Activated CD8-positive, alpha-beta memory T cell treated with anti-CD3 and anti-CD28 coated beads, Interleukin-2, amount 50 U/mL, for 1 hour (primary cell): ENCODE results near the gene WNK1.
A peak's percentile ranks its signal among the peaks of the same experiment; 100 is the strongest.
"Not testable (repeated sequence)": the region's sequence is repeated elsewhere in the genome, so short reads cannot be mapped to it uniquely, and the experiment has no call there.

Experiments
- DNase-seq: peaks from one replicate; pipeline ENCODE4 v3.0.0-alpha.2; 2020; ENCODE audit errors: extremely low read depth

The WNK1 gene

DNA sequence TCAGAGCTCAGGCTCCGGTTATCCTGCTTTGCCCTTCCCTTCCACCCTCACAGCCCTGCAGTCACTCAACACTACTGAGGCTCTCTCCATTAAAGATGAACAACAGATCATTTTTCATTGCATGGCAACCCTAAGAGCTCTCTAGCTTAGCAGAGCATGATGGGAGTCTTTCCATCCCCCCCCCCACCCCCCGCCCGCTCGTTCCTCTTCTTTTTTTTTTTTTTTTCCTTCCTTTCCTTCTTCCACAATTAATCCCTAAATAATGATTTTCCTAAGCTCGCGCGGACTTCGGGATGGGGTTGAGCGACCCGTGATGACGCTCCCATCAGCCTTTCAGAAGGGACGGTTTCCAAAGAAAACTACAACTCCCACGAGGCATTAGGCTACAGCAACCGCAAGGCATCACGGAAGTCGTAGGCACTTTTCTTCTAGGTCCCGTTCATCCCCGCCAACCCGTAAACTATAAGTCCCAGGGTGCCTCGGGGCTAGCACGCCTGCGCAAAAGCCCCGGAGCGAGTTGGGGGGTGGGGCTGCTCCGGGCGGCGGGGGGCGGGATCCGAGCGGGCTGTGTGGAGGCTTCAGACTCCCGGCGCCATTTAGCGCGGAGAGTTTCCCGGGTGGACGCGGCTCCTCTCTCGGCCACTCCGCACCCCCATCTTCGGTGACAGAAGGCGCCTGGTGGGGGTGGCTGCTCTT lies at the start of gene WNK1:
TSS of gene WNK1 (plus strand) at position 581 of the 696 bp plus-strand sequence. CDS start 987 bp downstream, outside the sequence.
- peak; percentile 95 for DNase-seq

DNA sequence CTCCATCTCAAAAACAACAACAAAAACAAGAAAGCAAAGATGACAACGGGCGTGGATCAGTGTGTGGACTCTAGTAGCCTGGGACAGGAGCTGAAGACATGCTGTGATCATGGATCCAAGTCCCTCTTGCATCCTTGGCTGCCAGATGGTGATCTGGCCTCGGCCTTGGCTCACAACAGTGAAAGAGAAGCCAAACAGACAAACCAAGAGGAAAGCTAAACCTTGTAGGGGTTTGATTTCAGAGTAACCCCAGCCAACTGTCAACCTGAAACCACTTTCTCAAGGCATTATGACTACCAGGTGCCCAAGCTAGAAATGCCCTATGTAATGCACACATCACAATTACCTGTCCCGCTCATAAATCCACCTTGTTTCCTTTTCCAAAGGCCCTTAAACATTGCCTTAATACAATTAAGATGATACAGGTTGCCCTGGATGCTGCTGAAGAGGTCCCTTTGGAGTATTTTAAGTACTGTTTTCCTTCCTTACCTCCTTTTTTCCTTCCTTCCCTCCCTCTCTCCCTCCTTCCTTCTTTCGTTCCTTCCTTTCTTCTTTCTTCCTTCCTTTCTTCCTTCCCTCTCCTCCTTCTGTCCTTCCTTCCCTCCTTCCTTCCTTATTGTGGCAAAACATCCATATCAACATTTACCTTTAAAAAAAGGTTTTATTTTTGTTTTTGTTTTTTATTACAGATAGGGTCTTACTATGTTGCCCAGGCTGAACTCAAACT lies 47.7 kb upstream of the WNK1 start:
- no peak for DNase-seq

DNA sequence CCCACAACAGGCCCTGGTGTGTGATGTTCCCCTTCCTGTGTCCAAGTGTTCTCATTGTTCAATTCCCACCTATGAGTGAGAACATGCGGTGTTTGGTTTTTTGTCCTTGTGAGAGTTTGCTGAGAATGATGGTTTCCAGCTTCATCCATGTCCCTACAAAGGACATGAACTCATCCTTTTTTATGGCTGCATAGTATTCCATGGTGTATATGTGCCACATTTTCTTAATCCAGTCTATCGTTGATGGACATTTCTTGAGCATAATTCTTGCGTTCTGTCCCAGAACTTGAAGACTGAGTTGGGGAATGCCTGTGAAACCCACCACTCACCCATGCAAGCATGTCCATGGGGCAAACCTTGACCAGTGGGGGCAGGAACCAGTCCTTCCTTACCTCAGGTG lies 44.3 kb upstream of the WNK1 start:
- not testable (repeated sequence) for DNase-seq

DNA sequence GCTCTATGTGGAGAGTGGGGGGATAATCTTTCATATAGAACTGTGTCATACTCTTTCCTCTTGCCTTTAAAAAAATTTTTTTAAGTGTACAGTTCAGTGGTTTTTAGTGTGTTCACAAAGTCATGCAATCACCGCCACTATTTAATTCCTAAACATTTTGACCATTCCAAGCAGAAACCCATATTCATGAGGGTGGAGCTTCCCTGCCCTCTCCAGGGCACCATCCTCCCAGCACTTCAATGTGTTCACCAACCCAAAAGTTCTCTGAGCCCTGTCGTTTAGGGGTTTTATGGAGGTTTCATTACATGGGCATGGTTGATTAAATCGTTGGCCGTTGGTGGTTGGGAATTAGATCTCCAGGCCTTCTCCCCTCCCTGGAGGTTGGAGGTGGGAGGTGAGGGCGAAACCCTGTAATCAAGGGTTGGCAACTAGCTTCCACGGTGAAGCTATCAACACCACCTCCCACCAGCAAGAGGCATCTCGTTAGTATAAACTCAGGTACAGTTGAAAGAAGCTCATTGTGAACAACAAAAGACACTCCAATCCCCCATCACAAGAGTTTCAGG lies 42.8 kb upstream of the WNK1 start:
- DNase-seq, result no peak

DNA sequence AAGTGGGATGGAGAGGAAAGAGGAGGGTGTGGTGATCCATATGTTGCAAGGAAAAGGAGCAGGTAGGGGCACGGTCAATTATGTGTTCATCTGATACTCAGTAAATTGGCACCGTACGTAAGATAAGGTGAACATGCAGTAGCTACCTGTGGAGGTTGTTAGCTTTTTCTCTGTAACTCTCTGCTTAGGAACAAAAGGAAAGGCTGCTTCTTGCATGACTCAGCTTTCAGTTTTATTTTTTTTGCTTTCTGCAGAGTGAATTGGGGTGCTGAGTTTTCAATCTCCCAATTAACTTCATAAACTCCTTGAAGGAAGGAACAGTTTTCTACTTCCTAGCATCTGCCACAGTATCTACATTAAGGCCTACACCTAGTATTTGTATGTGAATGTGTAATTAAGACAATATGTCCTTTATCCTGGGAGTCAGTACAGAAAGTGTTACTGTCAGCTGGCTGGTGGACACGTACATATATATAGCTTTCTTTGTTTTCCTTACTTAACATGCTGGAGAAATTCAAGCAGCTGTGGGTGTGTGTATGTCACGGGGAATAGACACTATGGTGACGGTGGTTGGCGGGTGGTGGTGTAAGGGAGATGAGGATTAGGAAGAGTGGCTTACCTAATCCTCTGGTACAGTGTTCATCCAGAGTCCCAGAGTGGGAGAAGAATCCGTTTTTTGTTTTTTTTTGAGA lies 40.1 kb upstream of the WNK1 start:
- DNase-seq, result no peak

DNA sequence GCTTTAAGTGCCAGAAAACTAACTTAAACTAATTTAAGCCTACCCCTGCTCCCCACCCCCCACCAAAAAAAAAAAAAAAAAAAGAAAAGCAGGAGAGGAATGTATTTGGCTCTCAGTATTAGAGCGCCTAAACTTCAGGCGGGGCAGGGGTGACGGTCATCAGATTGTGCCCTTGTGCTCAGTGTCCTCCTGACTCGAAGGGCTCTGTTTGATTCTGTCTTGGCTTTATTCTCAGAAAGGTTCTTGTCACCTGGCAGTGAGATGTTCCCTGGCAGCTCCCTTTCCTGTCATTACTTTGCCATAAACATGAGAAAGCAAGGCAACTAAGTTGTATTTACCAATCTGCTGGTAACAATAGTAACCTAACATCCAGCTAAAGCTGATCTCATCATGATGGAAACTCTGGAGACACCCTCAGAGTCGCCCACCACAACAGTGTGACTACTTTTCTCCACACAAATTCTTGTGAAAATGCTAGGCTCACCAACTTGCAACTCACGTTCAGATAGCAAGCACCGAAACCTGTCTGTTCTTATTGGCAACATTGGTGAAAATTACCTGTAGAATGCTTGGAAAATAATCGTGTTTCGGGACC lies 39.0 kb upstream of the WNK1 start:
- no peak for DNase-seq

DNA sequence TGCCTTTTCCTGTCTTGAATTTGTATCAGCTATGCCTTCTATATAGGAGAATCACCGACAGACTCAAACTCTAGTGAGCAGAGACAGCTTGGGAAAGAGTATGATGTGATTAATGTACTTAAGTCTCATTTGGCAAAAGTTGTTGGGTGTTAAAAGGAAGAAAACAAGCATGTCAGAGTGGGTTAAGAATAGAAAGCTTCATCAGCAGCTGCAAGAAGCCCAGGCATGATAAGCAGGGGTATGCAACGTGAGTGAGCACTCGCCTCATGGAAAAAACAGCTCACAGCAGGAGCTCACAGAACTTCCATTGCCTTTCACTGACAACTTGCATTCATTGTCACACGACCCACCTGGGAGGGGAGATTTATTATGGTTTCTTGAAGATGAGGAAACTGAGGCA lies 35.9 kb upstream of the WNK1 start:
- no peak for DNase-seq

DNA sequence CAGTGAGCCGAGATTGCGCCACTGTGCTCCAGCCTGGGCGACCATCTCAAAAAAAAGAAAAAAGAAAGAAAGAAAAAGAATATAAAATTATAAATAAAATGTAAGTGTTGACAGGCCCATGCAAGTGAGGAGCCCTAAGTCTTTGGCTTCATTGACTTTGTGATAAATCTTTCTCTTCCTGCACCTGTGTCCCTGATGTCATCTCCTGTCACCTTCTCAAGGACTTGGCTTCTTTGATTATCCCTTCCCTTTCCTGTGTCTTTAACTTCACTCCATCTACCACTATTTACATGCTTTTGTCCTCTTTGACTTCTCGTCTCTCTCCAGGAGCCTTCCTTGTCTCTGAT lies 33.6 kb upstream of the WNK1 start:
- DNase-seq, result no peak

DNA sequence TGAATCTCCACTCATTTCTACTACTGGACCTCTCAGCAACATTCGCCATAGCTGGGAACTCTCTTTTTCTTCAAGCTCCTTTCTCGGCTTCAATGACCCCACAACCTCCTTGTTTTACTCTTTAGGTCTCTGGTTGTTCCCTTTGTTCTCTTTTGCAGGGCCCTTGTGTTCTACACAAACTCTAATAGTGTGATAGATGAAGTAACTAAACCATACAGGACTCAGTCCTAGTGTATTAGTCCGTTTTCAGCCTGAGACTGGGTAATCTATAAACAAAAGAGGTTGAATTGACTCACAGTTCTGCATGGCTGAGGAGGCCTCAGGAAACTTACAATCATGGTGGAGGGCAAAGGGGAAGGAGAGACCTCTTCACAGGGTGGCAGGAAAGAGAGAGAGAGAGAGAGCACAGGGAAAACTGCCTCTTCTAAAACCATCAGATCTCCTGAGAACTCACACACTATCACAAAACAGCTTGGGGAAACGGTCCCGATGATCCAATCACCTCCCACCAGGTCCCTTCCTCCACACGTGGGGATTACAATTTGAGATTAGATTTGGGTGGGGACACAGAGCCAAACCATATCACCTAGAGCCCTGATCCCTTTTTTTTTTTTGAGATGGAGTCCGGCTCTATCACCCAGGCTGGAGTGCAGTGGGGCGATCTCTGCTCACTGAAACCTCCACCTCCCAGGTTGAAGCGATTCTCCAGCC lies 32.0 kb upstream of the WNK1 start:
- no peak for DNase-seq

DNA sequence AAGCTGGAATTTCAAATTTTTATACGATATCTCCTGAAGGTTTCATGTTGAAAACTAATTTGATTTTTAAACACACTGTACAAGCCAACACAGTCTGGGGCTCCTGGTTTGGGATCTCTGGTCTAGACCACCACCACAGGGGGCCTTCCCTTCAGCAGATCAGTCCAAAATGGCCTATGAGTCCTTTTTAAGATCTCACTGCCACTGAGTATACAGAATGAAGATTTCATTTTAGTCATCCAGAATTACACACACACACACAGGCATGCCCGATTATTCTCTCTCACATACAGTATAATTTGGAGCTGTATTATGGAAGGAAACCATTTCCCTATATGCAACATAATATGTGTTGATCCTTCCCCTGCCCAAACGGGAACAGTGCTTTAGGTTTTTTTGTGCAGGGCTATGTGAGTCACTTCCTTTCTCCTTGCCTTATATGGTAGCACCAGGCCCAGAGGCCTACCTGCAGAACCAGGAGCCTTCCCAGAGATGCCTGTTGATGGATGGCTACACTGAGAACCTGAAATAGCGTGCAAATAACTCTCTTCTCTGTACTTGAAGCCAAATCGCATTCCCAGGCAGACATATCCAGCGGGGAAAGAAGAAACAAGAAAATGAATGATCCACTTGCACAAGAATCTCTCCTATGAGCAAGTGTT lies 28.1 kb upstream of the WNK1 start:
- DNase-seq, result no peak

DNA sequence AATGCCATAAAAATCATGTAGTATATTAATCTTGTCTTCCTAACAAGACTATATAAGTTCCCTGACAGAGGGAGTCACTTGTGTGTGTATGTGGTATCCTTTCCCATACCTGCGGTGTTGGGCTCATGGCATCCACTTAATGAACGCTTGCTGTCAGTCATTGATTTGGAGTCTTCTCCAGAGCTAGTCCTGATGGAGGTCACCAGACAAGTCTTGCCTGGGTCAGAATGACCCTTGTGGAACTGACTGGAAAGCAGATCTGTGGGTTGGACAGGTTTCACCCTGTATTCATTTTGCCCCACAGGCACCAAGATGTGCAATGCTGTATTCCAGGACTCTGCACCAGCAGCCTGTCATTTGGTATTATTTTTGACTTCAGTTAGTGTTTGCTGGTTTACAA lies 27.3 kb upstream of the WNK1 start:
- no peak for DNase-seq

DNA sequence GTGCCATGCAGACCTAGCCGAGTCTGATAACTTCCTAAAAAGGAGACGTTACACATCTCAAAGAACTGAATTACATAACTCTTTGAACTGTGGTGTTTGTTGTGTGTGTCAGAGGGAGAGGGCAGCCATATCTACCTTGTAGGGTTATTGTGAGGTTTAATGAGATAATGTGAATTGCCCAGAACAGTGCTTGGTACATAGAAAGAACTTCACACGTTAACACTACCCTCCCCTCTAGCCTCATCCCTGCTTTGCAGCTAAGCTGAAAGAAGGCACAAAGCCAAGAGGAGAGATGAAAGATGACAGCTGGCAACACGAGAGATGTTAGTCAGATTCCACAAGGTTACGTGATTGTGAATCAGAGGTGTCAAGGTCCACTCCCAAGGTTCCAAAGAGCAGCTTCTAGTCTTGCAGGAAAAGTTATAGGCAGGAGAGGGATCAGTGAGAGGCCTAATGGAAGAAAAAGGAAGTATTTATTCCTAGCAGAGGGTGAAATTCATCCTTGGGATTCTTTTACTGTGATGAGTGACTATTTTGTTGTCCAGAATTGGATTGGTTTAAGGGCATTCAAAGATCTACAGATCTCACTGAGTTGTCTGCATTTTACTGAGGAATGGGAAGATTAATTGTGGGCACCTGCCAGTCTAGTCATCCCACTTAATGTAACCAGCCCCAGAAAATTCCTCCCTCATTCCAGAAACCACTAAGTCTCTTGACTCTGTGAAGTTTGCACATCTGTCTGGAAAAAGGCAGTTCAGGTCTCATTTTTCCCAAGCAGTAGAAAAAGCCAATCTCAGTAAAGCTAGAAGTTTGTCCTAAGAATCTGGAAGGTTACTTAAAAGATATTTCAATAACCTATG lies 25.9 kb upstream of the WNK1 start:
- DNase-seq, result no peak

DNA sequence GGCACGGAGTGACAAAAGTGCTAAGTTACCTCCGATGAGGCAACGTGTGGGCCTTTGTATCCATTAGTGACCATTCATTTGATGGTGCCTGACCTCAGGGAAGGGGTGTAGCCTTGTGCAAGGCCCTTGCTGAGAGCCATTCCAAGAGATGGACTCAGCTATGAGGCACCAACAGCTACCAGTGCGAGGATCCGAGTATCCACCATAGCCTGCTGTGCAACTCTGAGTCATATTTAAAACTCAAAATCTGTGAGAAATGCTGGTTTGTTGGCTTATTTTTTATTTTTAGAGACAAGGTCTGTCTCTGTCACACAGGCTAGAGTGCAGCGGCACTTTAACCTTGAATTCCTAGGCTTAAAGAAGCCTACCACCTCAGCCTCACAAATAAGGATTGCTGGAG lies 25.1 kb upstream of the WNK1 start:
- no peak for DNase-seq

DNA sequence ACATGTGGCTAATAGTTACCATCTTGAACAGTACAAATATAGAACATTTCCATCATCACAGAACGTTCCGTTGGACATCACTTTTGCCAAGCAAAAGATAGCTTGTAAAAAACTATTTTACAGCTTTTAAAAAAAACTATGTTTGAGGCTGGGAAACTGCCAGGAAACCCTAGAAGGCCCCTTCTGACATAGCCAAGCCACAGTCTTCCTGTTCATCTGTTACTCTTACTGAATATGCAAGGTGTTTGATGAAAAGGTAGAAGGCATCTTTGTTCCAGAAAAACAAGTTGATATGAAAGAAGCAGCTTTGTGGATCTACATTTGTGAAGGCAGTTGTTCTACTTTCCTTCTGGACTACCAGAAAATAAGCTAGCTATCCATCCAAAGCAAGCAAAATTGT lies 23.6 kb upstream of the WNK1 start:
- no peak for DNase-seq

DNA sequence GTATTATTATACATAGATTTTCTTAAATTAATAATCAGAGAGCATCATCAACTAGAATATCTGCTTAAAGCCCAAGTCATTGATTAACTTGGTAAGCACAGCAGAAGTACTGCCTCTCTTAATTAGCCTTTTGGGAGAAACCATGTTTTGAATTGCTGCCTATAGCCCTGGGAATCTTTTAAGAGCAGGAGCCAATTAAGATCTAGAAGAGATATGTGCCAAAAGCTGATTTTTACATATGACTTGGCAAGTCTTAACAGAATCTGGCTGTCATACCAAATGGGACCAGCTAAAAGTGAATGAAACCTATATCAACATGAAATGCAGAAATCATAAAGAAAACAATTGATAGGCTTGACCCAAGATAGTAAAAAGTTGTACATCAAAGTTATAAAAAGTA lies 23.2 kb upstream of the WNK1 start:
- DNase-seq, result no peak

DNA sequence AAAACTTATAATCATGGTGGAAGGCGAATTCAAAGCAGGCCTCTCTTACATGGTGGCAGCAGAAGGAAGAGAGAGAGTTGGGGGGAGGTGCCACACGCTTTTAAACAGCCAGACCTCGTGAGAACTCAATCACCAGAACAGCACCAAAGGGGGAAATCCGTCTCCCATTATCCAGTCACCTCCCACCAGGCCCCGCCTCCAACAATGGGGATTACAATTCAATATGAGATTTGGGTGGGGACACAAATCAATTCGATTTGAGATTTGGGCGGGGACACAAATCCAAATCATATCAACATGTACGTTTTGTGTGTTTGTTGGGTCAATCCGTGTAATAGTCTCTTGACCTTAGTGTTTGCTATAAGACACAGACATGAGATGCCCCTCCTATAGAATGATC lies 21.8 kb upstream of the WNK1 start:
- no peak for DNase-seq

DNA sequence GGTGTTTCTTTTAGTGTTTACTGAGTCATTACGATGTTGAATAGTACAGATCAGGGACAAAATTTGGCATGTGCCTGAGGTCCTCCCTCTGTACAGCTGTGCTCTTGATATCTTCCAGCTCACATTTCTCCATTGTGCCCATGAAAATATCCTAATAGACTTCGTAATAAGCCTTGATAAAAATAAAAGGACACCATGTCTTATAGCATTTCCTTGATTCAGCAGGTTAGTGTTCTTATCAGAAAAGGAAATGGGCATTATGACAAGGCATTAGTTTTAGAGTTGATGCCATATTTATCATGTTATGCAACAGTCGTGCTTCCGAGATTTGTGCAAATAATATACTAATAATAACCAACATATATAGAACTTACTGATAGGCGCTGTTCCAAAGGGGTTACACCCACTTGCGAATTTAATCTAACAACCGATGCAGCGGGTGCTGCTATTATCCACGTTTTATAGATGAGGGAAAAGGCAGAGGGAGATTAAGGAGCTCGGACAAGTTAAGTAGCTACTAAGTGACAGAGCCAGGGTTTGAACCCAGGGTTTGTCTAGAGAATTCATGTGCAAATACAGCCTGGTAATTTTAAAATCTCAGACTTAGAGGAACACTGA lies 15.1 kb upstream of the WNK1 start:
- no peak for DNase-seq

DNA sequence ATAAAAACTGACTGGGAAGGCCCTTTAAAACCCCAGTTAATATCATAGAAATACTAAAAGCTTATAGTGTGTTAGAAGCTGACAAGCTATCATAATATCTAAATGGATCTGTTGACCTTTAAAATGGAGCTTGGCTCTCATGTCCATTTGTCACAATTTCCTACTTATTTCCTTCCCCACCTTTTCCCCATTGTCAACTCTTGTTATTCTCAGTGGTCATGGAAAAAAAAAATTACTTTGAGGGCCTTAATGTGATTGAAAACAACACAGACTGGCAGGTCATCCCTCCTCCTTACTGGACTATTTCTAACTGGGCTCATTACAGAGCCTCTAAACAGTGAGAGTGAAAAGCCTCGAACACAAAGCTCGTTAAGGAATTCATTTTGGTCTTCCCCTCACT lies 13.7 kb upstream of the WNK1 start:
- no peak for DNase-seq

DNA sequence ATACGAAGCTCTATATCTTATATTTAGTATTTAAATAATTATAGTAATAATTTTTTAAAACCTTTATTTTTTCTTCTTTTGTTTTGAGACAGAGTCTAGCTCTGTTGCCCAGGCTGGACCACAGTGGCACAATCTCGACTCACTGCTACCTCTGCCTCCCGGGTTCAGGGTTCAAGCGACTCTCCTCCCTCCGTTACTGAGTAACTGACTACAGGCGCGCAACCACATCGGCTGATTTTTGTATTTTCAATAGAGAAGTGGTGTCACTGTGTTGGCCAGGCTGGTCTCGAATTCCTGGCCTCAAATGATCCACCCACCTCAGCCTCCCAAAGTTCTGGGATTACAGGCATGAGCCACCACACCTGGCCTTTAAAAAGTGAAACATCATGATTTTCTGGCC lies 13.0 kb upstream of the WNK1 start:
- DNase-seq, result no peak

DNA sequence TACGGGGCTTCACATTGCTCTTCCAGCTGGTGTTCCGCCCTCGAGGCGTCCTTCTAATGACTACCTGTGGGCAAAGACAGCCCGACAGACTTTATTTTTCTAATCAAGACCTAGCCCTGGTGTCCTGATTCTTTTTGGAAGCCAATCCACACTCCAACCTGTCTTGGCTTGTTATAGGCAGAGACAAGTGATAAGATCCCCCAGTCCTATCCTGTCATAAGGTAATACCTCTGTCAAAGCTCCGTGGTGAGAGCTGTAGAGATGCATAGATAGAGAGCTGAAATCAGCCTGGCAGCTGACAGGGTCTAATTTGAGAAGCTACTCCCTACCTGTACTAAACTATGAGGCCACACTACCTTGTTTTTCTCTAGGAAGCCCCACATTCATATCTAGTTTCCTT lies 11.5 kb upstream of the WNK1 start:
- no peak for DNase-seq
